Ovary (tissue), 3 donors: Measurements from ENCODE around the gene SLC47A2.

Experiments used
- CTCF ChIP-seq, 3 donors: fragments of 450-650 bp in 2 of 3; fragments of 200-600 bp in 1 of 3; IDR thresholded peaks; one replicate each; pipeline versions ENCODE4 v1.5.1 to v1.8.0; 2016 to 2022; ENCODE audit warnings: antibody characterized with exemption in 3 of 3, mild to moderate bottlenecking in 1 of 3
- EP300 ChIP-seq: sonication (generic); formaldehyde crosslinking; IDR thresholded peaks from one replicate; pipeline ENCODE4 v1.6.1; 2017; ENCODE audit warnings: antibody characterized with exemption
- POLR2A ChIP-seq: fragments of 450-650 bp; IDR thresholded peaks from one replicate; pipeline ENCODE4 v1.6.1; 2017; ENCODE audit warnings: antibody characterized with exemption, mild to moderate bottlenecking, moderate library complexity
- donor health status: DM: no; HTN: no; CAD: no.

GRCh38 chr17:19656851-19657581 is 59.4 kb downstream of the SLC47A2 start:
- TF ChIP-seq POLR2A (no peak), CTCF (IDR thresholded peaks at IDR 0.05) (no peak), EP300 (no peak)
